Adrenal gland (tissue), 5 donors: ENCODE data around the gene ST8SIA4.

Experiments used
- POLR2A ChIP-seq, 2 donors: fragments of 450-650 bp; IDR thresholded peaks; one replicate each; pipeline ENCODE4 v1.6.1; 2017; ENCODE audit warnings: antibody characterized with exemption in 2 of 2, mild to moderate bottlenecking in 2 of 2, moderate library complexity in 1 of 2
- TF ChIP-seq, protein P1 (sequence below), 6 experiments: fragments of 450-650 bp in 4 of 6; fragments of 200-600 bp in 2 of 6; sonication (generic) in 1 of 6; IDR thresholded peaks; 1 replicate in 5 of 6; 2 replicates in 1 of 6; pipeline versions ENCODE4 v1.5.1 to v1.8.0; 2016 to 2021; ENCODE audit warnings: antibody characterized with exemption in 6 of 6, mild to moderate bottlenecking in 2 of 6, moderate library complexity in 1 of 6
- donor health status: DM: no; HTN: no; CAD: no.

DNA sequence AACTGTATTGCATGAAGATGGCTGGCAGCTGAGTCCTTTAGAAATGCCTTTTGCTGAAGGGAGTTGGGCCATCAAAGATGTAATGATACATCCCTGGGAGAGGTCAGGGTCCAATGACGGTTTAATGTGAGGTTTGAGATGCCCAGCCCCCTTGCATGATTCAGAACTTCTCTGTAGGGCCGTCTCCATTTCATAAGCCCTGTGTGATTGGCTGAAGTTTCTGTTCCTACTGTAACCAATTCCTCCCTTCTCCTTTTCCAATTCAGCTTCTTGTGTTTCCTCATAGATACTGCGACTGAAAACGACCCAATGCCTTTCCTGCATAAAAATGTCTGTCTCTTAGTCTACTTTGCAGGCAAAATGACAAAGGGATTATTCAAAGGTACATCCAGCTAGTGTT is 47.9 kb upstream of the ST8SIA4 start:
- TF ChIP-seq POLR2A (IDR thresholded peaks at IDR 0.05), result no peak
- TF ChIP-seq, protein P1, sequence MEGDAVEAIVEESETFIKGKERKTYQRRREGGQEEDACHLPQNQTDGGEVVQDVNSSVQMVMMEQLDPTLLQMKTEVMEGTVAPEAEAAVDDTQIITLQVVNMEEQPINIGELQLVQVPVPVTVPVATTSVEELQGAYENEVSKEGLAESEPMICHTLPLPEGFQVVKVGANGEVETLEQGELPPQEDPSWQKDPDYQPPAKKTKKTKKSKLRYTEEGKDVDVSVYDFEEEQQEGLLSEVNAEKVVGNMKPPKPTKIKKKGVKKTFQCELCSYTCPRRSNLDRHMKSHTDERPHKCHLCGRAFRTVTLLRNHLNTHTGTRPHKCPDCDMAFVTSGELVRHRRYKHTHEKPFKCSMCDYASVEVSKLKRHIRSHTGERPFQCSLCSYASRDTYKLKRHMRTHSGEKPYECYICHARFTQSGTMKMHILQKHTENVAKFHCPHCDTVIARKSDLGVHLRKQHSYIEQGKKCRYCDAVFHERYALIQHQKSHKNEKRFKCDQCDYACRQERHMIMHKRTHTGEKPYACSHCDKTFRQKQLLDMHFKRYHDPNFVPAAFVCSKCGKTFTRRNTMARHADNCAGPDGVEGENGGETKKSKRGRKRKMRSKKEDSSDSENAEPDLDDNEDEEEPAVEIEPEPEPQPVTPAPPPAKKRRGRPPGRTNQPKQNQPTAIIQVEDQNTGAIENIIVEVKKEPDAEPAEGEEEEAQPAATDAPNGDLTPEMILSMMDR (IDR thresholded peaks at IDR 0.05), result no peak
